NCI-H128 (cell line): ENCODE results near the gene ARMCX4.
"Not testable (repeated sequence)": the region's sequence is repeated elsewhere in the genome, so short reads cannot be mapped to it uniquely, and the experiment has no call there.

ENCODE experiments used
- DNase-seq: peaks from one replicate; lab custom pipeline; 2025; ENCODE audit not compliant: unreplicated experiment; lab: John Stamatoyannopoulos, UW

ARMCX4 gene

DNA sequence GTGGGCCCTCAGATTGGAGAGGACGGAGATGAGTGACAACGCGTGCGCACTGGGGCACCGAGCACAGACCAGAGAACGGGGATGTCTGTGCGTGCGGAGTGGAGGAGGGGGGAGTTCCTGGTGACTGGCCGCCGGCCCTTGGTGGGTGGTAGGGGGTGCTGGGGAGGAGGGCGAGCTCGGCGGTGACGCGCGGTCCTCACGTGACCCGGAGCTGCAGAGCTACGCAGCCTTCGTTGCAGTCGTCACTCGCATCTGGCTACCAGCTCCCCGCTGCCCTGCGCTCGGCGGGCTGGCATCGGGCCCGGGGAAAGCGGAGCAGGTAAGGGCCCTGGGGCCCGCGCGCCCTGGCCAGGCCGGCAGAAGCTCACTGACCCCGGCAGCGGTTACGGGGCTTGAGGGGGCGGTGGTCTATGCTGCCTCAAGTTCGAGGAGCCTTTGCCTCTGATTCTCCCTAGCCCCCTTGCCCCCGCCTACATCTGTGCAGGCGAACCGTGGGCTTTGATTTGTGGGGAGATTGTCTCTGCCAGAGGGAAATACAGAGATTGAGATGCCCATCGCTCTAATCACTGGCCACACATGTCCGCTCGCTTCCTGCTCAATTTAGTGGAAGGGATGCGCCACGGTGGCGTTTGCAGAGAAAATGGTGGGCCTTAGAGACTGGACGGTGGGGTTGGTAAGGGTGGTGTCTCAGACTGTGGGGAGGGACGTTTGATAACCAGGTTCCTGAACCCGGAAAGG, at the start of gene ARMCX4:
TSS of gene ARMCX4 (plus strand) at position 245 of the 738 bp plus-strand sequence. CDS start 3,134 bp downstream, outside the sequence.
- DNase-seq = peak; percentile 29

DNA sequence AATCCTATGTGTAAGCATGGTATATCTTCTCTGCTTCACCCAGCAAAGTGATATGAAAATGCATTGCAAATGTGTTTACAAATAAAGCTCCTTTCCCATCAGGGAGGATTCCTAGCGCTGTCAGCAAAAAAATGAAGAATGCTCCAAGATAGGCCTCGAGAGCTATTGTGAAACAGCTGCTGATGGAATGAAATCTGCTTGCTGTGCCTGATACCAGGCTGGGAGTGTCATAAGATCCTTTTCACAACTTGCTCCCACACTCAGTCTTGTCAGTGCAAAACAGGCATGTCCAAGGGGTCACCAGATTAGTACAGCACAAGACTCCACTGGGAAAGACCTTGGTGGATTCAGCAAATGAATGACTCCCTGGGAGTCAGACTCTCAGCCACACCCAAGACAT, 43.2 kb upstream of the ARMCX4 start:
- no peak for DNase-seq

DNA sequence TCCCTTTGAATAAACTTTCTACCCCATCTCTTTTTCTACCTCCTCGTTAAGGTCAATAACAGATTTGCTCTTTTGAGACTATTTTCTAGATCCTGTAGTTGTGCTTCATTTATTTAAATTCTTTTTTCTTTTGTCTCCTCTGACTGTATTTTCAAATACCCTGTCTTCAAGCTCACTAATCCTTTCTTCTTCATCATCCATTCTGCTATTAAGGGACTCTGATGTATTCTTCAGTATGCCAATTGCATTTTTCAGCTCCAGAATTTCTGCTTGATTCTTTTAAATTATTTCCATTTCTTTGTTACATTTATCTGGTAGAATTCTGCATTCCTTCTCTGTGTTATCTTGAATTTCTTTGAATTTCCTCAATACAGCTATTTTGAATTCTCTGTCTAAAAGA, 36.0 kb upstream of the ARMCX4 start:
- no peak for DNase-seq

DNA sequence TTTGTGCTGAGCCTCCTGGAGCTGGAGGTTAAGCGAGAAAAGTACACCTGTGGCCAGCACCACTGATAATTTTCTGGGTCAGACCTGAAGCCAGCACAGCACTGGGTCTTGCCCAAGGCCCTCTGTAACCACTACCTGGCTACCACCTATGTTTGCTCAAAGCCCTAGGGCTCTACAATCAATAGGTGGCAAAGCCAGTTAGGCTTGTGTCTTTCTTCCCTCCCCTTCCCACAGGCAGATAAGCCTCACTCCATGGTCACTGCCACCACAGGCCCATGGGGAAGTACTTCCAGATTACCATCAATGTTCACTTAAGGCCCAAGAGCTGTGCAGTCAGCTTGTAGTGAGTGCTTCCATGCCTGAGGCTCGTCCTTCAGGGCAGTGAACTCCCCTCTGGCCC, 35.2 kb upstream of the ARMCX4 start:
- no peak for DNase-seq

DNA sequence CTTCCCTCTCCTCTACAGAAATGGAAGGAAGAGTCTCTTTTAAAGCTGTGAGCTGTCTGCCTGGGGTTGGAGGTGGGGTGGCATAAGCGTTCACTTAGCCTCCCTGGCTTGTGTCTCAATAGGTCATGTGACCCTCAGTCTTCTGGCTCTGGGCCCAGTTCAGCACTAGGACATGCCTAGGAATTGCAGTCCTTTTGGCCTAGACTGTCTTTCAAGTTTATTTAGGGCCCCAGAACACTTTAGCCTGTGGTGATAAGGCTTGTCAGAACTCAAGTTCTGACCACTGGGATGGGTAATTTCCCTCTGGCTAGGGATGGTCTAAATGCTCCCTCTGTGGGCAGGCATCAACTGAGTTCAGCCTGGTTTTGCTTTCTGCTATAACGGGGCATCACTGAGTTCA, 34.3 kb upstream of the ARMCX4 start:
- DNase-seq = no peak

DNA sequence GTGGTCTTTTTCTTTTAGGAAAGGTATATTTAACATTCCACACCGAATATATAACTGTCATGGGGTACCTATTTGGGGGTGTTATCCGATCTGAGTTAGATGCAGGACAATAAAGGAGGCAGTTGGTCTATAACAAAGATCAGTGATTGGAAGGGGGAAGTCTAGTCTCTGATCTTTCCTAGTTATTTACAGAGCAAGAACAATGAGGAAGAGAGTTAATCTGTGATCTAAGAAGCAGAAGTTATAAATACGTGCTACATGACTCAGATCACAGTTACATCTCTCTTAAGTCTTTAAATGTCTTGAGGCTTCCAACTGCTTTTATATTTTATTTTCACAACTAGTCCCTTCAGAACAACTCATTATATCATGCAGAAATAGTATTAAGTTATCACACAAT, 33.2 kb upstream of the ARMCX4 start:
- no peak for DNase-seq

DNA sequence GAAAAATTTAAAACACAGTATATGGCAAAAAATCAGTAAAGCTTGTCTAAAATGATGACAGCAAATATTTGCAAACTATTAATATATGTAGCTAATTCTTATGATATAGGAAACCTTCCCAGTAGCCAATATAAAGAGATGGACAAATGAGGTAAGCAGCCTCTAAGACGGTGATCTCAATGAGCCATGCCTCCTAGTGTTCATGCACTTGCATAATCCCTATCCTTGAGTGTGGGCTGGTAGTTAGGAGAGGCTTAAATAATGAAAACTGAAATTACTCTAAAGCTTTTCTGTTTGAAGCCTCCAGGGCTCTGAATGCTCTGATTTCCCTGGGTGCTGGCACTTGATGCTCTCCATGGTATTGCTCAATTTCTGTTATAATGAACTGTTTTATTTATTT, 24.6 kb upstream of the ARMCX4 start:
- no peak for DNase-seq

DNA sequence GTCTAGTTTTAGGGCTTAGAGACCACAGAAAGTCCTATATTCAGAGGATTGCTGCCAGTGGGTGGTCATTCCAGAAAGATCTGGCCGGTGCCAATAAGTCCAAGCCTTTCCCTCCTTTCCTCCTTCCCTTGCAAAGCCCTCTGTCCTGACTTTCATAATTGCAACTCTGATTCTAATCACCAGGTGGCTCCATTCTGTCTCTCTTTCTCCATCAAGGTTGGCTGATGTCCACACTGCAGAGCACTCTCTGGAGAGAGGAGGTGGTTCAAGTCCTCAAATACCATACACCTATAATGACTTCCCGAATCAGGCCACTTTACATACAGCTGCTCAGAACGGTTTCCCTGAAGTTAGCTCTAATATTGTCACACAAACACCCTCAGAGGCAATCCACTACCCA, 22.4 kb upstream of the ARMCX4 start:
- DNase-seq = no peak

DNA sequence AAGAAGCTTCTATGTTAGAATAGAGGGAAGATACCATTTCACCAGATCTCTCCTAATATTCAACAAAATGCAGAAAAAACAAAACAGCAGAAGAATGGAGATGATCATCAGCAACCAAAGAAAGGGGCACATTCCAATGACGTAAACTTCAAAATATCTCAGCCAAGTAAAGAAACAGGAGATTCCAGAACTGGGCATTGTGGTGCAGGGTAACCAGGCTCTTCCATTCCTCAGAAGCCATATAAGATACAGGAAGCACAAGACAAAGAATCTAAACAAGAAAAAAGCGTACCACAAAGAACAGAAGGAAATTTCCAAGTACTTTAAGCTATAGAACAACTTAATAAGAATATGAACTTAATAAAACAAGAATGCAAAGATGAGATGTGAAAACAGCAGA, 6.9 kb upstream of the ARMCX4 start:
- DNase-seq = no peak

DNA sequence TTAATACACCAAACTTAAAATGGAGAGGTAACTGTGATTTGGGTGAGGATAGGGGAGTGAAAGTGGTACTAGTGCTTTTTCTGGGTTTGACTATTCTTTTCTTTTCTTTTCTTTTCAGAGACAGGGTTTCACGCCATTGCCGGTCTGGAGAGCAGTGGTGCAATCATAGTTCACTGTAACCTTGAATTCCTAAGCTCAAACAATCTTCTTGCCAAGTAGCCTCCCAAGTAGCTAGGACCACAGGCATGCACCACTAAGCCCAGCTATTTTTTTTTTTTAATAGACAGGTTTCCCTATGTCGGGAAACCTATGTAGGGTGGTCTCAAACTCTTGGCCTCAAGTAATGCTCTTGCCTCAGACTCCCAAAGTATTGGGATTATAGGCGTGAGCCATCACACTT, 3.0 kb upstream of the ARMCX4 start:
- no peak for DNase-seq

DNA sequence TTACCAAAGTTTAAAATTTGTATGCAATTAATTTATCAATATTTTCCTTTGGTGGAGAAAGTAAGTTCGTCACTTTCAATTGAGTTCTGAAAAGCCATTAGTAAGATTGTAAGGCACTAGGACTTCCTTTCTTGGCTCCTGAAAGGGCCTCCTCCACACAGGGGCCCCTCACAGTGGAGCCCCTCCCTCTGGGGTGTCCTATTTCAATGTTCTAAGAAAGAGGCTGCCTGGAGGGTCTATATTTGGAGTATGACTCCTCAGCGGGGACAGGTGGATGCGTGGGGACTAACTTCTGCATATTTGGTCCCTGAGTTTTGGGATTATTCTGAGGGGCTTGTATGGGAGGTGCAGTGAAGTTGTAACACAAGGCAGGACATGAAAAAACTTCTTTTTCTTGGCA, 1.6 kb upstream of the ARMCX4 start:
- no peak for DNase-seq

DNA sequence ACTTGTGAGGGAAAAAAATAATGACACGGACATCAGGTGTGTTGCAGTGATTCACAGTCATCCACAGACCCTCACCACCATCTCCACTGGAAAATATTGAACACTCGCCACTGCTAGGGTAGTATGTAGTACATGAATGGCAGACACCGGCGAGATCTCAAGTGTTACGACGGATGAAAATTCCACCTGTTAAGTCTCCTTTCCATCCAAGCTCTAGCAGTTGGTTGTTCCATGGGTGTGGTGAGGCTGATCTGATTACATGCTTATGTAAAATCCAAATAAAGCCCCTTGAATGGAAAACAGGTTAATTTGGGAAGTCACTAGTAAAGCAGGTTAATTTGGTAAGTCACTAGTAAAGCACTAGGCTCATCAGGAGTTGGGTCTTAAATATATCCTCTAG, 1.1 kb upstream of the ARMCX4 start:
- no peak for DNase-seq

DNA sequence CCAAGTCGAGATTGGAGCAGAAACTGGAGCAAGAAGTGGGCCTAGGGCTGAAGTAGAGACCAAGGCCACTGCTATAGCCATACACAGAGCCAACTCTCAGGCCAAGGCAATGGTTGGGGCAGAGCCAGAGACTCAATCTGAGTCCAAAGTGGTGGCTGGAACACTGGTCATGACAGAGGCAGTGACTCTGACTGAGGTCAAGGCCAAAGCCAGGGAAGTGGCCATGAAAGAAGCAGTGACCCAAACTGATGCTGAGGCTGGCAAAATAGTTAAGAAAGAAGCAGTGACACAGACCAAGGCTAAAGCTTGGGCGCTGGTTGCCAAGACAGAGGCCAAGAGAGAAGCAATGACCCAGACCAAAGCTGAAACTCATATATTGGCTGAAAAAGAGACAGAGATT, 3.5 kb downstream of the ARMCX4 start:
- no peak for DNase-seq

DNA sequence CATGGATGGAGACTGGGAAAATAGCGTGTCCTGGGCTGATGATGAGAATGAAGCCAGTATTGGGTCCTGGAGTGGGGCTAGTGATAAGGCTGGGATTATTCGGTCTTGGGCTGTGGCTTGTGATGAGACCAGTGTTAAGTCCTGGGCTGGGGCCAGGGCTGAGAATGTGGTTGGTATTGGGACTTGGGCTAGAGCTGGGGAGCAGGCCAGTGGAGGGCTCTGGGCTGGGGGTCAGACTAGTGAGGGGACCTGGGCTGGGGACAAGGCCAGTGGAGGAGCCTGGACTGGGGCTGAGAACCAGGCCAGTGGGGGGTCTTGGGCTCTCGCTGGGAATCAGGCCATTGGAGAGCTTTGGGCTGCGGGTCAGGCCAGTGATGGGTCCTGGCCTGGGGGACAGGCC, 6.7 kb downstream of the ARMCX4 start:
- DNase-seq = no peak

DNA sequence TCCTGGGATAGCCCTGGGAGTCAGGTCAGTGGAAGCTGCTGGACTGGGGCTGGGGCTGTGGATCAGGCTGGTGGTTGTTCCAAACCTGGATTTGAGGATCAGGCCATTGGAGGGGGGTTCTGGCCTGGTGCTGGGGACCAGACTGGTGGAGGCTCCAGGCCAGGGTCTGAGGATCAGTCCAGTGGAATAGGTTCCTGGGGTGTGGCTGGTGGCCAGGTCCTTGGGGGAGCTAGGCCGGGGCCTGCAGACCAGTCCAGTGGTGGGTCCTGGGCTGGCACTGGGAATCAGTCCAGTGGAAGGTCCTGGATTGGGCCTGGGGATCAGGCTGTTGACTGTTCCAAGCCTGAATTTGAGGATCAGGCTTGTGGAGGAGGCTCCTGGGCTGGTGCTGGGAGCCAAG, 8.0 kb downstream of the ARMCX4 start:
- DNase-seq = no peak

DNA sequence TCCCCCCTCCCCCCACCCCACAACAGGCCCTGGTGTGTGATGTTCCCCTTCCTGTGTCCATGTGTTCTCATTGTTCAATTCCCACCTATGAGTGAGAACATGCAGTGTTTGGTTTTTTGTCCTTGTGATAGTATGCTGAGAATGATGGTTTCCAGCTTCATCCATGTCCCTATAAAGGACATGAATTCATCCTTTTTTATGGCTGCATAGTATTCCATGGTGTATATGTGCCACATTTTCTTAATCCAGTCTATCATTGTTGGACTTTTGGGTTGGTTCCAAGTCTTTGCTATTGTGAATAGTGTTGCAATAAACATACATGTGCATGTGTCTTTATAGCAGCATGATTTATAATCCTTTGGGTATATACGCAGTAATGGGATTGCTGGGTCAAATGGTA, 17.7 kb downstream of the ARMCX4 start:
- not testable (repeated sequence) for DNase-seq

DNA sequence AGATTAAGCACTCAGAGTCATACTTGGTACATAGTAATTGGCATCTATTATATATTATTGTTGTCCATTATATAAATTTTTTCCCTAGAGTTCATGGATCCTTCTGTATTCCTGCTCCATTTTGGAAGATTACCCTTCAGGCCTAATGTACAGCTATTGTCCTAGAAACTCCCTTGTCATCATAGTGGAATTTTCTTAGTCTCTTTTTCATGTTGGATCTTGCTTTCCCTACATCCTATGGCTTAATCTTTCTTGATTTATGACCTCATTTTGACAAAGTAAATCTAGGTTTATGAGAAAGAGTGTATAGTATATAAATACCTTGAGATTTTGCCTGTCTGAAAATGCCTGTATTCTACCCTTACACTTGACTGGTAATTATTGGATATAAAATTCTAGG, 22.1 kb downstream of the ARMCX4 start:
- DNase-seq = no peak

DNA sequence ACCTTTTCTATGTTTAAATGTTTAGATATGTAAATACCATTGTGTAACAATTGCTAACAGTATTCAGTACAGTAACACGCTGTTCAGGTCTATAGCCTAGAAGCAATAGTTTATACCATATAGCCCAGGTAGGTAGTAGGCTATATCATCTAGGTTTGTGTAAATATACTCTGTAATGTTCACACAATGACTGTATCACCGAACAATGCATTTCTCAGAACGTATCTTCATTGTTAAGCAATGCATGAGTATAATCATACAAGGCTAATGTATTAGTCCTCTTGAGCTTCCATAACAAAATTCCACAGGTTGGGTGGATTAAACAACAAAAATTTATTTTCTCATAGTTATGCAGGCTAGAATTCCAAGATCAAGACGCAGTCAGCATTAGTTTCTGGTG, 22.7 kb downstream of the ARMCX4 start:
- DNase-seq = no peak

DNA sequence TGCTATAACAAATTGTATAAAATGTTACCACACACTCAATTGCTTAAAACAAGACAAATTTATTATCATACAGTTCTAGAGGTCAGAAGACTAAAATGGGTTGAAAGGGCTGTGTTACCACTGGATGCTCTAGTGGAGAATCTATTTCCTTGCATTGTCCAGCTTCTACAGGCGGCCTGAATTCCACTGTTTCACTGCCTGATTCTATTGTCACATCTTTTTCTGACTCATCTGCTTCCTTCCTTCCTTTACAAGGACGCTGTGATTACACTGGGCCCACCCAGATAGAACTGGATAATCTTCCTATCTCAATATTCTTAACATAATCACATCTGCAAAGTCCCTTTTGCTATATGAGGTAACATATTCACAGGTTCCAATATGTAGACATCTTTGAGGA, 45.7 kb downstream of the ARMCX4 start:
- no peak for DNase-seq
